ENCODE results near the gene LRRC14B.
"Not testable (repeated sequence)": the region's sequence is repeated elsewhere in the genome, so short reads cannot be mapped to it uniquely, and the experiment has no call there.

LRRC14B gene

DNA sequence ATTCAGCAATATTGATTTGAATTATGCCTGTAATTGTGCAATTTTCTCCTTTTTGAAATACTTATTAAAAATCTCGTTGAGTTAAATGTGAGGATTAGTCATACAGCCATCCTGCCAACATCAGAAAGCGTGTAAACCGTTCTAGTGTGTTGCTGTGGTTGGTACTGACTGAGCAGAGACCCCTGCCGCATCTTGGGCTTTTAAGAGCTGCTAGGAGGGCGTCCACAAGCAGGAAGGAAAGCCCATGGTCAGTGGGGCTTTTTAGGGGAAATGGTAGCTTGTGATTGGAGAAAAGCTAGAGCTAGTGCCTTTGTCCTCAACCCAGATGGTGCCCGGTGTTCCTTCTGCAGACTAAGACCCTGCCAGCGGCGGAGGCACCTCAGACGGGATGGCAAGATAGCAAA lies 28.2 kb downstream of the LRRC14B start:
- Histone ChIP-seq H3K27me3 (replicated peaks) (no peaks in the 10 kb centered on the region), H3K4me3 (ENCODE audit: low read depth, low read length) (peak overlapping the region; percentile 85), H3K27ac (no peak overlapping the region), H3K36me3 (replicated peaks) (peaks cover 2% of the 10 kb centered on the region)
- TF ChIP-seq, protein P1, sequence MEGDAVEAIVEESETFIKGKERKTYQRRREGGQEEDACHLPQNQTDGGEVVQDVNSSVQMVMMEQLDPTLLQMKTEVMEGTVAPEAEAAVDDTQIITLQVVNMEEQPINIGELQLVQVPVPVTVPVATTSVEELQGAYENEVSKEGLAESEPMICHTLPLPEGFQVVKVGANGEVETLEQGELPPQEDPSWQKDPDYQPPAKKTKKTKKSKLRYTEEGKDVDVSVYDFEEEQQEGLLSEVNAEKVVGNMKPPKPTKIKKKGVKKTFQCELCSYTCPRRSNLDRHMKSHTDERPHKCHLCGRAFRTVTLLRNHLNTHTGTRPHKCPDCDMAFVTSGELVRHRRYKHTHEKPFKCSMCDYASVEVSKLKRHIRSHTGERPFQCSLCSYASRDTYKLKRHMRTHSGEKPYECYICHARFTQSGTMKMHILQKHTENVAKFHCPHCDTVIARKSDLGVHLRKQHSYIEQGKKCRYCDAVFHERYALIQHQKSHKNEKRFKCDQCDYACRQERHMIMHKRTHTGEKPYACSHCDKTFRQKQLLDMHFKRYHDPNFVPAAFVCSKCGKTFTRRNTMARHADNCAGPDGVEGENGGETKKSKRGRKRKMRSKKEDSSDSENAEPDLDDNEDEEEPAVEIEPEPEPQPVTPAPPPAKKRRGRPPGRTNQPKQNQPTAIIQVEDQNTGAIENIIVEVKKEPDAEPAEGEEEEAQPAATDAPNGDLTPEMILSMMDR (IDR thresholded peaks at IDR 0.05; ENCODE audit: low read depth, low read length, missing control alignments): no peak
- DNase-seq: no peak
- in situ Hi-C loops (cut with HindIII; ENCODE audit: low pct_ligation_motif_present, low sequenced_read_pairs): no loop called here

DNA sequence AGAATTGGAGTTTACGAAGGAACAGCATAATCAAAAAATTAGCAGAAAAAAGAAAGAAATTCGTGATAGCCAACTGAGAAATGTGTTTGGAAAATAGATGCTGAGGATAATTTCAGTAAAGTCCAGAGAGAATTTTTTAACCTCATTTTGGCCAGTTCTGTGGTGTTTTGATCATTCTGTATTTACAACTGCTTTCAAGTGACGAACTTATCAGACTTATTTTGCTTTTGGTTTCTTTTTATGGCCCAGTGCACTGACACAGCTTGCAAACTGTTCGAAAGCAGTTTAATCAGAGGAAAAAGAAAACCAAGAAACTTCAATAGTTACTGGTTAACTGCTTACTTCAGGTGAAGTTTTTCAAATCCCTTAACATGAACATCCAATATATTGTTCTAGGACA lies 28.7 kb downstream of the LRRC14B start:
- no peak for DNase-seq
- in situ Hi-C loops (cut with HindIII; ENCODE audit: low pct_ligation_motif_present, low sequenced_read_pairs): no loop called here
- peaks cover 3% of the 10 kb centered on the region for H3K36me3 ChIP-seq (replicated peaks)

DNA sequence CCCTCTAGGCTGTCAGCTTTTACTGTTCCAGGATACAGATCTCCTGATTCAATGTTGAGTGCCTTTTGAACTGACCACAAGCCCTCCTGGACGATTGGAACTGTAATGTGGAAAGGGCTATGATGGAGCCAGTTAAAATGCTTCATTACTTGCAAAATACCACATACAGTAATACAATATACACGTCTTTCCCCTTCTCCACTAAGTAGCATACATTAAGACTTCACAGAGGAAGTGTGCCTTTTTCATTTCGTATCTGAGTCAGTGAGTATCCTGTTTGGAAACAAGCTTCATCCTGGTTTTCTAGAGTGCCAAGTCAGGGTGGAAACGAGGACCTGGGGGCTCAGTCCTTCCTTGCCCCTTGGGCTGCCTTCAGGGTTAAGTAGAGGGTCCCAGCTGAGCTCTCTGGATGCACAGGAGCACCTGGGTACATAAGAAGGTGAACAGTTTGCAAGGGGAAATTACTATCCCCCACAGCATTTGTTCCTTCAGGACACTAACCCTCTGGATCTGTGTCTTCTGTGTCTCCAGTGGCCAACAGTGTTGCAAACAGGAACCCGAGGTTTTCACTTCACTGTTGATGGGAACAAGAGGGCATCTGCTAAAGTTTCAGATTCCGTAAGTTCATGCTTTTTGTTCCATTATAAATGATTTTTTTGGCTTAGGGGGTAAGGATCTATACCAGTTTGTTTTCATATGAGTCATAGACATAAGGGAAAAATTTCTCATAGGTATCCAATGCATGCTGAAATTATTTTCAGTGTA lies 31.8 kb downstream of the LRRC14B start:
- in situ Hi-C loops (cut with HindIII; ENCODE audit: low pct_ligation_motif_present, low sequenced_read_pairs); H3K27ac ChIP-seq; DNase-seq; H3K27me3 ChIP-seq (replicated peaks); H3K4me3 ChIP-seq (ENCODE audit: low read depth, low read length): not testable (repeated sequence)
- peaks cover 29% of the 10 kb centered on the region for H3K36me3 ChIP-seq (replicated peaks)

More for the DNA sequence above, 28.7 kb downstream of the LRRC14B start:
- TF ChIP-seq, protein P1 (IDR thresholded peaks at IDR 0.05; ENCODE audit: low read depth, low read length, missing control alignments): no peak
- H3K4me3 ChIP-seq (ENCODE audit: low read depth, low read length): no peak overlapping the region
- H3K27ac ChIP-seq: no peak overlapping the region
- no peaks in the 10 kb centered on the region for H3K27me3 ChIP-seq (replicated peaks)

DNA sequence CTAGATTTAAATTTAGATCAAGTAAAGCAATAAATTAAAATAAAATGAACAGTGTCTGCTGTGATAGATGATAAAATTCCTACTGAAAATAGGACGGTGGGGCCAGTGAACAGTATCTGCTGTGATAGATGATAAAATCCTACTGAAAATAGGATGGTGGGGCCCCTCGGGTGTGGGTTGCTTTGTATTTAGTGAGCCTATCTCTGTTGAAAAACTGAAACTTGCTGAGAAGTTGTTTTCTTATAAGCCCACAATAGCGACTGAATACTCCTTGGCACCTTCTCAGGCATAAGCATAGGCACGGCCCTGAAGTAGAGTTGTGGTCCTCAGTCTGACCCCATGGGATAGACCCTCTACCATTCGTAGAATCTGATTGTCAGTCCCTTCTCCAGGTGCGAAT lies 32.5 kb downstream of the LRRC14B start:
- TF ChIP-seq, protein P1 (IDR thresholded peaks at IDR 0.05; ENCODE audit: low read depth, low read length, missing control alignments): no peak
- in situ Hi-C loops (cut with HindIII; ENCODE audit: low pct_ligation_motif_present, low sequenced_read_pairs): no loop called here
- Histone ChIP-seq H3K27me3 (replicated peaks) (no peaks in the 10 kb centered on the region), H3K4me3 (ENCODE audit: low read depth, low read length) (no peak overlapping the region), H3K27ac (no peak overlapping the region), H3K36me3 (replicated peaks) (peaks cover 34% of the 10 kb centered on the region)
- DNase-seq: no peak

DNA sequence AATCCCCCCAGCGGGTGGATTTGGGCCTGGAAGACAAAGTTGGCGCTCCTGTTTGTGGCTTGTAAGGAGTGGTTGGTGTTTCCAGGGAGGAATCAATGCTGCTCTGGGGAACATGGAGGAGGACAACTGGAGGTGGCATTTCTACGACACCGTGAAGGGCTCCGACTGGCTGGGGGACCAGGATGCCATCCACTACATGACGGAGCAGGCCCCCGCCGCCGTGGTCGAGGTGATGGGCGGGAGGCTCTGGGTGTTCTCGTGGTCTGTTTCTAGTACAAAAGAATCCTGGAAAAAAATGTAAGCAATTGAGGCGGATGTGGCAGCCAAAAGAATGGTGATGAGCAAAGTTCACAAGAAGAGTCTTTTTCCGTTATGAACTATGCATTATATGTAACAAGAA lies 34.0 kb downstream of the LRRC14B start:
- Histone ChIP-seq H3K36me3 (replicated peaks) (peaks cover 45% of the 10 kb centered on the region), H3K27me3 (replicated peaks) (no peaks in the 10 kb centered on the region), H3K4me3 (ENCODE audit: low read depth, low read length) (no peak overlapping the region), H3K27ac (no peak overlapping the region)
- TF ChIP-seq, protein P1 (IDR thresholded peaks at IDR 0.05; ENCODE audit: low read depth, low read length, missing control alignments): no peak
- in situ Hi-C loops (cut with HindIII; ENCODE audit: low pct_ligation_motif_present, low sequenced_read_pairs): no loop called here
- DNase-seq: no peak

DNA sequence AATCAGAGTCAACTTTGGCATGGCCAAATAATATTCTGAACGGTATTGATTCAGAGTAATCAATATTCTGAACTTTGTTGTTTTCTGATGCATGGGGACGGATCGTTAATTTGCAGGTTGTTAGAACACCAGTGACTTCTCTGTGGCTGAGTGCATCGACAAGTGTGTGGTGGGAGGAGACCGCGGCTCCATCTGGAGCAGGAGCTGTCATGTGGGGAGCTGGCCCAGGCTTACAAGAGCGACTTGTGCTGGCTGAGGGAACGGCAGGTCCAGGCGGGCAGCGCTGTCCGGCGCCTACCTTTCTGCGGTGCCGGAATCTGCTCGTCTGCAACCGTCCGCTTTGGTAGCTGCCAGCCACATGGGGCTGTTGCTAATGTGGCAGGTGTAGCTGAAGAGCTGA lies 36.1 kb downstream of the LRRC14B start:
- in situ Hi-C loops (cut with HindIII; ENCODE audit: low pct_ligation_motif_present, low sequenced_read_pairs); DNase-seq; H3K4me3 ChIP-seq (ENCODE audit: low read depth, low read length); H3K27me3 ChIP-seq (replicated peaks); H3K27ac ChIP-seq: not testable (repeated sequence)
- H3K36me3 ChIP-seq (replicated peaks): peaks cover 53% of the 10 kb centered on the region

DNA sequence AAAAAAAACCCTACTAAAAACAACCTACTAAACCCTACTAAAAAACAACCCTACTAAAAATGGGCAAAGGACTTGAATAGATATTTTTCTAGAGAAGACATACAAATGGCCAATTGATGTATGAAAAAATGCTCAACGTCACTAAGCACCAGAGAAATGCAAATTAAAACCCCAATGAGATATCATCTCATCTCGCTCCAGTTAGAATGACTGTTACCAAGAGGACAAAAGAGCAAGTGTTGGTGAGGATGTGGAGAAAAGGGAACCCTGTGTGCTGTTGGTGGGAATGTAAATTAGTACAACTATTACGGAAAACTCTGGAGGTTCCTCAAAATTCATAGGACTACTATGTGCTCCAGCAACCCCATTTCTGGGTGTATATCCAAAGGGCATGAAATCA lies 37.6 kb downstream of the LRRC14B start:
- TF ChIP-seq, protein P1 (IDR thresholded peaks at IDR 0.05; ENCODE audit: low read depth, low read length, missing control alignments): no peak
- Histone ChIP-seq H3K36me3 (replicated peaks) (peaks cover 63% of the 10 kb centered on the region), H3K27ac (no peak overlapping the region), H3K4me3 (ENCODE audit: low read depth, low read length) (no peak overlapping the region), H3K27me3 (replicated peaks) (no peaks in the 10 kb centered on the region)
- in situ Hi-C loops (cut with HindIII; ENCODE audit: low pct_ligation_motif_present, low sequenced_read_pairs): no loop called here
- no peak for DNase-seq
